GM13977 (cell line): ENCODE measurements around the gene VPS13C.

Experiments
- DNase-seq: peaks from one replicate; pipeline ENCODE4 v3.0.0; 2012; ENCODE audit warnings: low spot score
- CTCF ChIP-seq: IDR thresholded peaks from 2 replicates; pipeline ENCODE4 v1.5.1; 2012; ENCODE audit warnings: mild to moderate bottlenecking, control low read depth; ENCODE audit not compliant: insufficient read depth; ENCODE audit errors: extremely low read depth, missing control alignments
- in situ Hi-C: fragments of 300-500 bp; cut with MboI; formaldehyde crosslinking; loops from one replicate; pipeline ENCODE4 v1.12.0; 2022; ENCODE audit warnings: low sequenced_read_pairs, low pct_unique_long_range_greater_than_20kb, mixed read lengths, inconsistent platforms; ENCODE audit not compliant: unreplicated experiment

Gene VPS13C

DNA sequence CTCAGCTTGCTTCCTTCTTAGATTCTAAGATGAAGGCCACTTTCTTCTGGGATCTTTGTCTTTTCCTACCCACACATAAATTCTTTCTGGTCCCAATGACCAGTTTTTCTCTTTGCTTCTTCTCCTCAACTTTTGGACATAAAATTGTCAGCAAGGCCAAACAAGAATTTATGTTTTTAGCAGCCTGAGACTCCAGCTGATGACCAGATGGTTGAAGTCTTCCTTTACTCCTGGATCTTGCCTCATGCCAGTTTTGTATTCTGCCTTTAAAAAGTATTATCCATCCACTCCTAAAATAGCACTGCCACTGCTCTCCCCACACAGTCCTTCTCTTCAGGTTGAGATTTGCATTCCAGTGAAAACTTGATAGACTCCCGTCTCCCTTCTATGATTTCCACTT, 236.0 kb downstream of the VPS13C start:
- no peak for DNase-seq
- in situ Hi-C loops: no loop called here
- no peak for TF ChIP-seq CTCF

DNA sequence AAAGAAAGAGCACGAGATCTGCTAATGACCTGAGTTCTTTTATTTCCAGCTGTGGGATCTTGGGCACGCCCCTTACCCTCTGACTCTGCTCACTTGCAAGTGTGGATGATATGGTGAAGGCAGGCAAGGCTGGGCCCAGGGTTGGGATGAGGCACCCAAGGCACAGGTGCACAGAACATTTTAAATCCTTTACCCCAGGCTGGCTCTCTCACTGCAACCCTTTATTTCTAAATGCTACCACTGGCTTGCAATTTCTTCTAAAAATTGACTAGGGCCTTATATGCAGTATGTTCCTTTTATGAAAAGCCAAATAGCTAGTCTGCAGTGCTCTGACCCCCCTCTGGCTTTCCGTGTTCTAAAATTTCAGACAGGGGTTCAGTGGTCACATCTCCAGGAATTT, 237.7 kb downstream of the VPS13C start:
- TF ChIP-seq CTCF: no peak
- in situ Hi-C loops: no loop called here
- no peak for DNase-seq

DNA sequence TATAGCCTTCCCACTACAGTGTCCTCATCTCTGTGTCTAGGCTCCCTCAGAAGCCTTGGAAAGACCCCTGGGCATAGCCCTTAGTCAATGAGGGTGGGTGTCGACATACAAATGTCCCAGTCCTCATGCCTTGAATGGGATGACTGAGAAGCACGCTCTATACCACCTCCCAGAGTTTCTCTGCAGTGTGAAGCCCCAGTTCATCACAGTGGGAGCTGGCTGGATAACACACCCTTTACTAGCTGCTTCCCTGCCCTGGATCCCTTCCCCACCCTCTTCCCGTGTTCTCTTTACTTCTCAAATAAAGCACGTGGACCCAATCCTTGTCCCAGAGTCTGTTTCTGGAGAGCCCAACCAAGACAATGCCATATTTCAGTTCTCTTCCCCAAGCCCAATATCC, 239.3 kb downstream of the VPS13C start:
- no peak for TF ChIP-seq CTCF
- no peak for DNase-seq
- in situ Hi-C loops: no loop called here

DNA sequence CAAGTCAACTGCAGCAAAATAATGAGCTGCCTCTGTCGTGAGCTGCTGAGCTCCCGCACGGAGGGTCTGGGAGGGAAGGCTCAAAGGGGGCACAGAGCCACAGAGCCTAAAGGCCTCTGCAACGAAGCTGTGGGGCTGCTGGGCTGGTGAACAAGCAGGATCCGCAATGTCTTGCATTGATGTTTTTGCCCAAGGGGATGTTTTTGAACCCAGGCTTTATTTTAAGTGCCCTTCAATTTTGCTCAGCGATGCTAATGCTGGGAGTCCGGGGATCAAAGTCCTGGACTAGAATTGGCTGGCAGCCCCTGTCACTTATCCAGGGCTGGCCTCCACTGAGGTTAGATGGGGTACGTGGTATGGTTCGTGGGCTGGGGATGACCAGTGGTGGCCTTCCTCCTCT, 240.0 kb downstream of the VPS13C start:
- TF ChIP-seq CTCF: no peak
- no peak for DNase-seq
- in situ Hi-C loops: no loop called here

- no peak for TF ChIP-seq CTCF
- DNase-seq: no peak
- in situ Hi-C loops: no loop called here
Measured at GRCh38 chr15:61819386-61819785, 240.9 kb downstream of the VPS13C start.

GRCh38 chr15:61818801-61819200, 241.4 kb downstream of the VPS13C start:
- DNase-seq: no peak
- TF ChIP-seq CTCF: no peak
- in situ Hi-C loops: no loop called here

GRCh38 chr15:61816856-61817255, 243.4 kb downstream of the VPS13C start:
- TF ChIP-seq CTCF: no peak
- in situ Hi-C loops: no loop called here
- DNase-seq: no peak
